Activated T-helper 2 cell treated with anti-CD3 and anti-CD28 coated beads, Interferon-gamma antibody, Interleukin-2, Interleukin-4, amounts not matched to agents 10 μg/mL and 5 μg/mL and 100 μg/mL, durations not matched to agents 14 hours and 24 hours and 36 hours (primary cell): ENCODE measurements around the gene ZNF235. TPM values are rescaled to one million over a fixed set of nuclear protein-coding genes. Genes with fewer than 3 reads are reported as not detected.
"Not testable (repeated sequence)": the region's sequence is repeated elsewhere in the genome, so short reads cannot be mapped to it uniquely, and the experiment has no call there.

Source experiments
- DNase-seq: peaks from one replicate; pipeline ENCODE4 v3.0.0; 2021; ENCODE audit warnings: low spot score
- H3K27ac Mint-ChIP-seq: one replicate; pipeline ENCODE4 v1.8.0; 2021; ENCODE audit warnings: mixed read lengths
- H3K27me3 Mint-ChIP-seq: one replicate; pipeline ENCODE4 v1.8.0; 2021; ENCODE audit warnings: low read depth, mixed read lengths
- H3K36me3 Mint-ChIP-seq: one replicate; pipeline ENCODE4 v1.8.0; 2021; ENCODE audit warnings: low read depth, mixed read lengths
- H3K4me1 Mint-ChIP-seq: one replicate; pipeline ENCODE4 v1.8.0; 2021; ENCODE audit warnings: low read depth, mixed read lengths
- H3K4me3 Mint-ChIP-seq: one replicate; pipeline ENCODE4 v1.8.0; 2021; ENCODE audit warnings: low read depth, mild to moderate bottlenecking, moderate library complexity, mixed read lengths
- H3K9me3 Mint-ChIP-seq: one replicate; pipeline ENCODE4 v1.8.0; 2021; ENCODE audit warnings: mixed read lengths
- intact Hi-C: fragments of 100-400 bp; cut with micrococcal nuclease; formaldehyde crosslinking; loops from one replicate; pipeline ENCODE4 v1.15.1; 2023
- total RNA-seq: library from RNA; stranded (reverse); gene quantifications from 2 replicates; pipeline ENCODE4 v1.2.3, GENCODE V29; 2022

ZNF235 gene
- total RNA-seq, result 2.7 and 3.1 TPM in 2 replicates

DNA sequence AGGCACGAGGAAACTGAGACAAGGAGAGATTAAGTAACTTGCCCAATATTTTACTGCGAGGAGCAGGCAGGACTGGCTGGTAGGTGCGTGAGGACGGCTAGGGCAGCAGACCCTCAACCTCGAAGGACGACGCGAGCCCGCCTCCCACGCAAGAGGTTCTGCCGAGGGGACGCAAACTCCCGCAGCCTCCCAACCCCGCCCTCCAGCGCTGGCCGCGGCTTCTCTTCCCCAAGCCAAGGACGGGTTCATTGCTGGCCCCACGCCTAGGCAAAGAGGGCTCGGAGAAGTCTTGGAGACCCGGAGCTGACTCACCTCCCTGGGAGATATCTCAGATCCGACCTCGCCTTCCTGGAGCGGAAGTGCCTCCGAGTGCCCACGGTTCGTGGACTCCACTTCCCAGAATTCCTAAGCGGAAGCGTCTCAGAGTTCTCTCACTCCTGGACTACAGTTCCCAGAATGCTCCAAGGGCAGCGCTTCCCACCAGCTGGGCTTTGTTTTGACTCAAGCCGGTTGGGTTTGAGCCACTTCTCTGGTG is at the start of gene ZNF235:
Gene ZNF235, minus strand, starts transcription at position 367 of the 535 bp plus-strand sequence. CDS start 1,621 bp downstream, outside the sequence.
- H3K4me1 Mint-ChIP-seq, result peaks cover 14% of the 10 kb centered on the region
- H3K27ac Mint-ChIP-seq, result no peak within 1 kb of the TSS
- peaks cover 28% of the 10 kb centered on the region for H3K36me3 Mint-ChIP-seq
- H3K27me3 Mint-ChIP-seq, result no peaks in the 10 kb centered on the region
- peak; percentile 58 for DNase-seq
- intact Hi-C loops, result loop anchor here (1.0 to 5.0 kb wide), 3 partner anchors 97 to 193 kb away; partner anchors contain the start of gene ZNF225
- H3K9me3 Mint-ChIP-seq, result peaks cover 27% of the 10 kb centered on the region
- peak within 1 kb of the TSS; percentile 88 for H3K4me3 Mint-ChIP-seq

DNA sequence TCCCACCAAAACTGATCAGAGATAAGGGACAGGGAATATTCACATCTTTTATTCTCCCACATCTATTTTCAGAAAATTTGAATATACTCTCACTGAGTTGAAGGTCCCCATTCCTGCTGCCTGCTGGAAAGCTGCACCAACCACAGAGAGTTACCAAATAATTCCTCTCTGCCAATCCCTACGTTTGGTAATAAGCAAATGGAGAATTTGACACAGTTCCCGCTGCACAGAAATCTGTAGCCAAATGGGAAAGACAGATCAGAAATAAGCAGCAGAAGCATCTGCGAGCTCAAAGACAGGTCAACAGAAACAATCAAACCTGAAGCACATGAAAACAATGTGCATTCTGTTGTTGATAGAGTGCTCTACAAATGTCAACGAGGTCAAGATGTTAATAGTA is 41.7 kb upstream of the ZNF235 start:
- Mint-ChIP-seq H3K27me3 (no peaks in the 10 kb centered on the region), H3K27ac (no peak overlapping the region), H3K4me3 (no peak overlapping the region), H3K36me3 (no peaks in the 10 kb centered on the region), H3K4me1 (no peaks in the 10 kb centered on the region), H3K9me3 (peaks cover 62% of the 10 kb centered on the region)
- intact Hi-C loops, result no loop called here
- no peak for DNase-seq

DNA sequence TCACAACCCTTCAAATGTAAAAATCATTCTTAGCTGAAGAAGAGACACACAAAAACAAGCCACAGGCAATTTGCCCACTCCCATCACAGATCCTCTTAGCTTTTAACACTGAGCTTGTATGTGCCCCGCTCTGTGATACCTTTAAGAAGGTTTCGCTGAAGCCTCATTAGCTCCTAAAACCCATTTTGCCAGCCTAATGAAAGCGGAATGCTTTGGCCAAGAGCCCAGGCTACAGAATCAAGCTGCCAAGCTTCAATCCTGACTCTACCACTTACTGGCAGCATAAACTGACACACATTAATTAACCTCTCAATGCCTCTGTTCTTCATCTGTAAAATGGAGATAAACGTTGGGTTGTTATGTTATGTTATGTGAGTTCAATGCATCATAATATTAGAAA is 41.1 kb upstream of the ZNF235 start:
- Mint-ChIP-seq H3K4me3 (no peak overlapping the region), H3K27me3 (no peaks in the 10 kb centered on the region), H3K36me3 (no peaks in the 10 kb centered on the region), H3K27ac (no peak overlapping the region), H3K4me1 (no peaks in the 10 kb centered on the region), H3K9me3 (peaks cover 62% of the 10 kb centered on the region)
- intact Hi-C loops, result no loop called here
- DNase-seq, result no peak

DNA sequence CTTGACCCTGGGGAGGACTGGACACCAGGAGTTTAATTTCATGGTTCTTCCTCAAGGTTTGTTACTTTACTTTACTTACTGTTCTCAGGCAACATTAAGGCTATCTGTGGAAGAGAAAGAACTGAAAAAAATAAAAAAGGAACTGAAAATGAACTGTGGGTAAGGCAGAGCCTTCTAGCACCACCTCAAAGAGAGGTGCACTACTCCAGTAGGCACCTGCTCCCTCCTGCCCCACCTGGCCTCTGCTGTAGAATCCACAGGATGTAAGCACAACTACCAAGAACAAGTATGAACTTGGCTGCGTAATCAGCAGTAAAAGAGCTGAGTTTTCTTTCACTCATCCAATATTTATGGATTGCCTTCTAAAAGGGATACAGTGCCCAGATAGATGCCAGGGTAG is 39.4 kb upstream of the ZNF235 start:
- intact Hi-C loops, result no loop called here
- no peaks in the 10 kb centered on the region for H3K27me3 Mint-ChIP-seq
- H3K9me3 Mint-ChIP-seq, result peaks cover 56% of the 10 kb centered on the region
- no peak for DNase-seq
- H3K27ac Mint-ChIP-seq, result no peak overlapping the region
- no peak overlapping the region for H3K4me3 Mint-ChIP-seq
- no peaks in the 10 kb centered on the region for H3K4me1 Mint-ChIP-seq
- no peaks in the 10 kb centered on the region for H3K36me3 Mint-ChIP-seq

DNA sequence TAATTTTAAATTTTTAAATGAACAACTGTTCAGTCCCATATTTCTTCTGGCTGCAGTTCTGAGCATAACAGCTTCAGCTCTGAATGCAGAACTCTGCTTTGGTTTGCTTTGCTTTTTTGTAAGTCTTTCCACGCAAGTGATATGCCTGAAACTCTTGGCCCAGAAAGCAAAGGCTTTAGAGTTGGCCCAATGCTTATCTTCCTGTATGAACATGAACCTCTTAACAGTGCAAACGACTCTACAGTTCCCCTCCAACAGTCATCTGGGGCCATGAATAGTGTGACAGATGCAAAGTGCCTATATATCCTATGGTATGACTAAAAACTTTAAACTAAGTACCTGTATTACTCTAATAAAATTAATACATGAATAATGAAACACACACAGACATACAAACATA is 37.0 kb upstream of the ZNF235 start:
- H3K36me3 Mint-ChIP-seq, result no peaks in the 10 kb centered on the region
- peaks cover 58% of the 10 kb centered on the region for H3K9me3 Mint-ChIP-seq
- H3K27me3 Mint-ChIP-seq, result no peaks in the 10 kb centered on the region
- intact Hi-C loops, result no loop called here
- no peak overlapping the region for H3K27ac Mint-ChIP-seq
- H3K4me1 Mint-ChIP-seq, result no peaks in the 10 kb centered on the region
- no peak overlapping the region for H3K4me3 Mint-ChIP-seq
- no peak for DNase-seq

DNA sequence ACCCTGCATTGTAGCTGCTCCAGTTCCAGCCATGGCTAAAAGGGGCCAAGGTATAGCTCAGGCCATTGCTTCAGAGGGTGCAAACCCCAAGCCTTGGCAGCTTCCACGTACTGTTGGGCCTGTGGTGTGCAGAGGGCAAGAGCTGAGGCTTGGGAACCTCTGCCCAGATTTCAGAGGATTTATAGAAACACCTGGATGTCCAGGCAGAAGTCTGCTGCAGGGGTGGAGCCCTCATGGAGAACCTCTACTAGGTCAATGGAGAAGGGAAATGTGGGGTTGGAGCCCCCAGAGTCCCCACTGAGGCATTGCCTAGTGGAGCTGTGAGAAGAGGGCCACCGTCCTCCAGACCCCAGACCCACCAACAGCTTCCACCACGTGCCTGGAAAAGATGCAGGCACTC is 29.8 kb upstream of the ZNF235 start:
- intact Hi-C loops, H3K27ac Mint-ChIP-seq: not testable (repeated sequence)
- peaks cover 76% of the 10 kb centered on the region for H3K9me3 Mint-ChIP-seq

DNA sequence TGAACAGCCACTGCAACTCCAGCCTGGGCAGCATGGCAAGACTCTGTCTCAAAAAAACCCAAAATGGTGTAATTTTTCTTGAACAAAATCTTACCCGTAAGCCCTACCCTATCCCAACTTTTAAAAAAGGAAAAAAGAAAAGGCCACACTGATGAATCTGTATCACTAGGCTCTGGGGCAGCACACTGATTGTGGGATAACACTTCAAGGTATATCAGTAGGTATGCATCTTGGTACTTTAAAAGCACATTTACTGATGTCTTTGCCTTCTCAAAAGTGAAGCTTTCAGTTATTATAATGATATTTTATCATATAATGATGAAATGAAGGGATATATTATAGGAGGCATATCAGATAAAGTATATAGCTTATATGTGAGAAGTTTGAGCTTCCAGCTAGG is 27.3 kb upstream of the ZNF235 start:
- Mint-ChIP-seq H3K36me3 (no peaks in the 10 kb centered on the region), H3K9me3 (peaks cover 79% of the 10 kb centered on the region), H3K4me1 (no peaks in the 10 kb centered on the region), H3K4me3 (no peak overlapping the region), H3K27me3 (no peaks in the 10 kb centered on the region), H3K27ac (no peak overlapping the region)
- DNase-seq, result no peak
- intact Hi-C loops, result no loop called here

More for the DNA sequence above, 29.8 kb upstream of the ZNF235 start:
- not testable (repeated sequence) for H3K36me3 Mint-ChIP-seq, H3K4me1 Mint-ChIP-seq, DNase-seq, H3K4me3 Mint-ChIP-seq, H3K27me3 Mint-ChIP-seq

DNA sequence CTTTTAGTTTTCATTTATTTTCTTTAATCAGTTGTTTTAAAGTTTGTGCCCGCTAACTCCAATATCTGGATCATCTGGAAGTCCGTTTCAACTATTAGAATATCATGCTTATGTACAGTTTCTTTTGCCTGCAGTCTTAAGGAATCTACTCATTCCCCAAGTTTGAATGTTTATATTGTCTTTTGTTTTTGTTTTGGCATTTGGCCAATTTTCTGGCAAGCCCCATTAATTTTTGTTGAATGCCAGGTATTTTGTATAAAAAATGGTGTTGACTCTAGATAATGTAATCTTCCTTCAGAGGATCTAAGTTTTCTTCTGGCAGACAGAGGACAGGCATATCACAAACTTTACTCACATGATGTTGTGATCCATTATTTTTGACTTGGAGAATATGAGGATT is 11.1 kb upstream of the ZNF235 start:
- Mint-ChIP-seq H3K27me3 (no peaks in the 10 kb centered on the region), H3K4me3 (no peak overlapping the region), H3K4me1 (no peaks in the 10 kb centered on the region), H3K27ac (no peak overlapping the region), H3K36me3 (no peaks in the 10 kb centered on the region), H3K9me3 (peaks cover 62% of the 10 kb centered on the region)
- intact Hi-C loops, result no loop called here
- DNase-seq, result no peak

DNA sequence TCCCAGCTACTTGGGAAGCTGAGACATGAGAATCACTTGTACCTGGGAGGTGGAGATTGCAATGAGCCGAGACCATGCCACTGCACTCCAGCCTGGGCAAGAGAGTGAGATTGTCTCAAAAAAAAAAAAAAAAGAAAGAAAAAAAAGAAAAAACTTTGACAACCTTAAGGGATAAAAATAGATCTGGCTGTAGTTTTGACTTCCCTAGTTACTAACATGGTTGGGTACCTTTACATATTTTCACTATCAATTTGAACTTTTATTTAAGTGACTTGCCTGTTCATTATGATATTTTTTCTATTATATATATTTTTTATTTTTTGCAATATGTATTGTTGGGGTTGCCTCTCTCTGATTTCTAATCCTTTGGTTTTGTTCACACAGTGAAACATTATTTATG is 8.4 kb upstream of the ZNF235 start:
- Mint-ChIP-seq H3K27me3 (no peaks in the 10 kb centered on the region), H3K4me1 (no peaks in the 10 kb centered on the region), H3K36me3 (no peaks in the 10 kb centered on the region), H3K9me3 (peaks cover 65% of the 10 kb centered on the region), H3K27ac (no peak overlapping the region), H3K4me3 (no peak overlapping the region)
- intact Hi-C loops, result no loop called here
- DNase-seq, result no peak

DNA sequence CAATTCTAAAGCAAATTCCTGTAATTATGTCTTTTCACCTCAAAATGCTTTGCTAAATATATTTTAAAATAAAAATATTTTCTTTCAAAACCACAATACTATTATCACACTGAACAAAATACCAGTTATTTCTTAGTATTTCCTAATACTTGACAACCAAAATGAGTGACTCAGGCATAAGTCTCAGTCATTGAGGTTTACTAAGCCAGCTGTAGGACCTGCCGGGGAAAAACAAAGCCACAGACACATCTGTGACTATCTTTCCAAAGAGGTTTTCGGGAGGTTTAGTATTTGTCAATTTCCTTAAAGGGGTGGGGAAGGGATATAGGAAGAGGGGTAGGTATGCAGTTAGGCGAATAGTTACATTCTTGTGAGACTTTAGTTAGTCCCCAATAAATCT is 3.2 kb upstream of the ZNF235 start:
- no peaks in the 10 kb centered on the region for H3K27me3 Mint-ChIP-seq
- H3K27ac Mint-ChIP-seq, result no peak overlapping the region
- DNase-seq, result no peak
- H3K4me1 Mint-ChIP-seq, result peaks cover 14% of the 10 kb centered on the region
- intact Hi-C loops, result no loop called here
- H3K9me3 Mint-ChIP-seq, result peaks cover 38% of the 10 kb centered on the region
- no peak overlapping the region for H3K4me3 Mint-ChIP-seq
- peaks cover 5% of the 10 kb centered on the region for H3K36me3 Mint-ChIP-seq

DNA sequence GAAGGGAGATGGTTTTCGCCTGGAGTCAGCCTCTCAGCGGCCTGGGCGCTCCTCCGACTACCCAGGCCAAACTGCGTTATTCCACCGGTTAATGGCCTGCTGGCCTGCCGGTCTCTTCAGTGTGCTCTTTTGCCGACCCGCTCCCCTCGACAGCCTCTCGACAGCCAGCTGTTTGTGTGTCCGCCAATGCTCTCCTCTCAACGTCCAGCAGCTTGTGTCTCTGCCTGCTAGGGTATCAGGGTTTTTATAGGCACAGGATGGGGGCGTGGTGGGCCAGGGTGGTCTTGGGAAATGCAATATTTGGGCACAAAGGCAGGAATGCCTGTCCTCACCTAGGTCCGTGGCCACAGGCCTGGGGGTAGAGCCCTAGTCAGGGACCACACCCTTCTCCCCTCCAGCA is 1.5 kb upstream of the ZNF235 start:
- H3K4me1 Mint-ChIP-seq, result peaks cover 14% of the 10 kb centered on the region

DNA sequence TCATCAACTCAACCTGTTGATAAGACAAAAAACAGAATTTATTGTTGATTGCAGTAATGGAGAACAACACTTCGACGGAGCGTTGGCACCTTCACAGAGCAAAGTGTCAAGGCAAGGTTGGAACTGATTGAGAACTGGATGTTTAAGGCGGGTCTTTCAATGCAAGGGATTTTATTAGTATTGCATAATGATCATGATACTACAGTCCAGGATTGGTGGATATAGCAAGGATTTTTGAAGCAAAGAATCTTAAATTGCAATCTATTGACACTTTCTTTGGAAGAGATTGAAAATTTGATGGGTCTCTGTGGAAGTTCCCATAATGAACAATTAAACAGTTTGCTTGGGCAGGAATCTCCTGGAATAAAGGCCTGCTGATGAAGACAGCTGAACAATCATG is 632 bp upstream of the ZNF235 start:
- intact Hi-C loops, result loop anchor here (1.0 kb wide), 1 partner anchor 192 kb away; the partner anchor contains the start of gene ZNF225
- H3K9me3 Mint-ChIP-seq, result peaks cover 32% of the 10 kb centered on the region
- H3K4me1 Mint-ChIP-seq, result peaks cover 14% of the 10 kb centered on the region
- peaks cover 20% of the 10 kb centered on the region for H3K36me3 Mint-ChIP-seq
- no peak overlapping the region for H3K27ac Mint-ChIP-seq
- no peak overlapping the region for H3K4me3 Mint-ChIP-seq
- DNase-seq, result no peak
- H3K27me3 Mint-ChIP-seq, result no peaks in the 10 kb centered on the region

More for the DNA sequence above, 1.5 kb upstream of the ZNF235 start:
- intact Hi-C loops, result no loop called here
- Mint-ChIP-seq H3K9me3 (peaks cover 33% of the 10 kb centered on the region), H3K27me3 (no peaks in the 10 kb centered on the region), H3K27ac (no peak overlapping the region), H3K4me3 (no peak overlapping the region), H3K36me3 (peaks cover 14% of the 10 kb centered on the region)
- DNase-seq, result no peak

DNA sequence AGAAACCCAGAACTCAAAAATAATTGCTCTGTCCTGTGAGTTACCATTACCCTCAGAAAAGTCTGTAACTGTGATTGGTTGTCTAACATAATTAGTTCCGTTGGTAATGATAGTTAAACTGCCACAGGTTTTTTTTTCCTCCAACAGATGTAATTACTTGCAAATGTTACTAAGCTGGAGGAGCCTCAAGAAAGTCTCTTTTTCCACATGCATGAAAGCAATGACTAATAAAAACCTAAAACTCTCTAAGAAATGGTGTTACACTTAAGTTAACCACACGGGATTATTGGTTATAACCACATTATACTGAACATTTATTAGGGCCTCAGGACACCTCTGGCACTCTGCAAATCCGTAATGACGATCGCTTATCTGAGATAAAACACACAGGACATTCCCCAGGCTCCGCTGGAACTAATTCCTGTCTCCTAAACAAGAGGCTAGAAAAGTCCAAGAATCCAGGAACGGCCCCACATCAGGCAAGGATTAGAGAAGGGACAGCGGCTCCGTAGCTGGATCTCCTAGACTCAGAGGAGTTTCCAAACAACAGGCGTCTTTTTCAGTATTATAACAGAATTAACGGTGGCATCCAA is 753 bp downstream of the ZNF235 start:
- intact Hi-C loops, result loop anchor here (5.0 kb wide), 2 partner anchors 97 to 193 kb away; no protein-coding TSS in a partner anchor
- no peak for DNase-seq
- peaks cover 34% of the 10 kb centered on the region for H3K36me3 Mint-ChIP-seq
- peaks cover 25% of the 10 kb centered on the region for H3K9me3 Mint-ChIP-seq
- H3K4me3 Mint-ChIP-seq, result peak overlapping the region; percentile 88
- H3K4me1 Mint-ChIP-seq, result peaks cover 14% of the 10 kb centered on the region
- H3K27me3 Mint-ChIP-seq, result no peaks in the 10 kb centered on the region
- no peak overlapping the region for H3K27ac Mint-ChIP-seq
